GM18951 (cell line): ENCODE results near the gene TYSND1.

Source experiments
- POLR2A ChIP-seq: IDR thresholded peaks from 4 replicates; pipeline ENCODE4 v1.6.1; 2011; ENCODE audit warnings: mild to moderate bottlenecking; ENCODE audit not compliant: insufficient read length, insufficient read depth; ENCODE audit errors: extremely low read depth
- in situ Hi-C: fragments of 300-500 bp; cut with MboI; formaldehyde crosslinking; loops from one replicate; pipeline ENCODE4 v1.12.0; 2022; ENCODE audit warnings: low sequenced_read_pairs, mixed read lengths, inconsistent platforms; ENCODE audit not compliant: unreplicated experiment

TYSND1 gene

GRCh38 chr10:70097459-70097858, 49.0 kb downstream of the TYSND1 start:
- in situ Hi-C loops: no loop called here
- TF ChIP-seq POLR2A: no peak

- in situ Hi-C loops: no loop called here
- TF ChIP-seq POLR2A: no peak
Measured at GRCh38 chr10:70096705-70097420, 49.6 kb downstream of the TYSND1 start.

GRCh38 chr10:70096016-70096704, 50.3 kb downstream of the TYSND1 start:
- TF ChIP-seq POLR2A: no peak
- in situ Hi-C loops: no loop called here

GRCh38 chr10:70094250-70094649, 52.2 kb downstream of the TYSND1 start:
- no peak for TF ChIP-seq POLR2A
- in situ Hi-C loops: no loop called here

- in situ Hi-C loops: no loop called here
- no peak for TF ChIP-seq POLR2A
Measured at GRCh38 chr10:70093335-70093944, 53.1 kb downstream of the TYSND1 start.

GRCh38 chr10:70092389-70092718, 54.1 kb downstream of the TYSND1 start:
- no peak for TF ChIP-seq POLR2A

GRCh38 chr10:70090951-70091350, 55.5 kb downstream of the TYSND1 start:
- no peak for TF ChIP-seq POLR2A
- in situ Hi-C loops: no loop called here

More at GRCh38 chr10:70092389-70092718, 54.1 kb downstream of the TYSND1 start:
- in situ Hi-C loops: no loop called here

GRCh38 chr10:70090013-70090412, 56.5 kb downstream of the TYSND1 start:
- in situ Hi-C loops: no loop called here
- TF ChIP-seq POLR2A: no peak

GRCh38 chr10:70088308-70088698, 58.2 kb downstream of the TYSND1 start:
- in situ Hi-C loops: no loop called here
- TF ChIP-seq POLR2A: no peak
